NK-92 (cell line): ENCODE data around the gene ARL4A.
A peak's percentile ranks its signal among the peaks of the same experiment; 100 is the strongest.
"Not testable (repeated sequence)": the region's sequence is repeated elsewhere in the genome, so short reads cannot be mapped to it uniquely, and the experiment has no call there.

Experiments used
- DNase-seq: peaks from one replicate; lab custom pipeline; 2025; ENCODE audit not compliant: unreplicated experiment; lab: John Stamatoyannopoulos, UW

ARL4A gene

GRCh38 chr7:12661581-12661980, 25.9 kb upstream of the ARL4A start:
- no peak for DNase-seq

DNA sequence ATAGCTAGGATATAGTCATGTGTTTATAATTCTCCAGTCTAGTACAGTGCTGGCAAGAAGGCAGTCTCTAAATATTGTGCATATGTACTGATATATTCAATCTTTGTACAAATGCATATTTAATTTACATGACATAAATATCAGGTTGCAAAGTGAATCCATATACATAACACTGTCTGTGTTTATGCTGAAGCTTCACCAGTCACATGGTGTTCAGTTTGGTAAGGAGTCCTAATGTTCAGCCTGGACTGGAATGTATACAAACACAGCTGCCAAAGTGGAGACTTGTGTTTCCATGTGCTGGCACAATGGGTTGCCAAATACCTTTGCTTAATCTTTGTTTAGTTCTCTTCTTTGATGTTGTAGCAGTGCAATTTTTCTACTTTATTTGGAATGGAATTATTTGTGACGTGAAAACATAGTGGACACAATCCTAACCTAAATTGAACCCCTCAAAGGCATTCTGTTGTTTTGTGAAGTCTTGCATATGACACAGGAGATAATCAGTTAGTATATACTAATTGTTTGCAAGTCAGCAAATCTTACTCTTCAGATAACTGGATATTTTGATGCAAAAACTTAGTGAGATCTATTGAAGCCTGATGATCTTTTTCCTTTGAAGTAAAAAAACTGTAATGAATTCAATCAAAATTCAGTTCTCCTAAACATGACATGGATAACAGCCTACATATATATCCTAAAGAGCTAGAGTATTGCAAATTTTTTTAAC, 17.3 kb upstream of the ARL4A start:
- no peak for DNase-seq

DNA sequence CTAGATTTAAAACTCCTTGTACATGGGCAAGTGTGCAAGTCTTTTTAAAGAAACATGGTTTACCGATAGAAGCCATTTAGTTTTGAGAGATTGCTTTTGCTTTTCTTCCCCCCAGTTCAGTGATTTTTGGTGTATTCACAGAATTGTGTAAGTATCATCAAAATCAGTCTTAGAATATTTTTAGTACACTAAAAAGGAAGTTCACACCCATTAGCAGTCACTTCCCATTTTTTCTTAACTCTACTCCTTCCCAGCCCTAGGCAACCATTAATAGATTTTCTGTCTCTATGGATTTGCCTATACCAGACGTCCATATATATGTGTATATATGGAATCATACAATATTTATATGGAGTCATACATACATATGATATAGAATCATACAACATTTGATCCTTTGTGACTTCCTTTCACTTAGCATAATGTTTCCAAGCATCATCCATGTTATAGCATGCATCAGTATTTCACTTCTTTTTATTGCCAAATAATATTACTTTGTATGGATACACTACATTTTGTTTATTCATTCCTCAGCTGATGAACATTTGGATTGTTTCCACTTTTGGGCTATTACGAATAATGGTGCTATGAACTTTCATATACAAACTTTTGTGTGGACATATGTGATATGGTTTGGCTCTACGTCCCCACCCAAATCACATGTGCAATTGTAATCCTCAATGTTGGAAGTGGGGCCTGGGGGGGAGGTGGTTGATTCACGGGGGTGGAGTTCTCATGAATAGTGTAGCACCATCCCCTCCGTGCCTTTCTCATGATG, 16.5 kb upstream of the ARL4A start:
- DNase-seq: no peak

DNA sequence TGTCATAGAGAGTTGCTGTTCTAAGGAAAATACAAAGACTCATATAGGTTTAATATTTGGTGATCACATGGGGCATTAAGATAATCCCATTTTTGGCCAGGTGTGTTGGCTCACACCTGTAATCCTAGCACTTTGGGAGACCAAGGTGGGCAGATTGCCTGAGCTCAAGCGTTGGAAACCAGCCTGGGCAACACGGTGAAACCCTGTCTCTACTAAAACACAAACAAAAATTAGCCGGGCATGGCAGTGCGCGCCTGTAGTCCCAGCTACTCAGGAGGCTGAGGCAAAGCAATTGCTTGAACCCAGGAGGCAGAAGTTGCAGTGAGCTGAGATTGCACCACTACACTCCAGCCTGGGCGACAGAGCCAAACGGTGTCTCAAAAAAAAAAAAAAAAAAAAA, 14.0 kb upstream of the ARL4A start:
- not testable (repeated sequence) for DNase-seq

DNA sequence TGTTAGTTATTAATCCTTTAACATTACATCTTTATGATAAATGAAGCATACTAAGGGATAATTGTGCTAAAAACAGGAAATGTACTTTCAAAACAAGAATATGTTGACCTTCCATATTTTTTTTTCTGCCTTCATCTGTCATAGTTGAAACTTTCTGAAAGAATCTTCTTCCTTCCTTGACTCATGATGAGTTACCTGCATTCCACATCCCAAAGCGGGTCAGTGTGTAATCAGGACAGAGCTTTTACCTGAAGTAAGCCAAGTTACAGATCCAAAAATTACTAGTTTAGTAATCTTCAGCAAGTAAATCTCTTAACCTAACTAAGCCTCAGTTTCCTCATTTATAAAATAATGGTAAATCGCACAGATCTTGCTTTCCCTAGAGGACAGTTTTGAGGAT, 13.4 kb upstream of the ARL4A start:
- DNase-seq: no peak

GRCh38 chr7:12674861-12675260, 12.6 kb upstream of the ARL4A start:
- no peak for DNase-seq

DNA sequence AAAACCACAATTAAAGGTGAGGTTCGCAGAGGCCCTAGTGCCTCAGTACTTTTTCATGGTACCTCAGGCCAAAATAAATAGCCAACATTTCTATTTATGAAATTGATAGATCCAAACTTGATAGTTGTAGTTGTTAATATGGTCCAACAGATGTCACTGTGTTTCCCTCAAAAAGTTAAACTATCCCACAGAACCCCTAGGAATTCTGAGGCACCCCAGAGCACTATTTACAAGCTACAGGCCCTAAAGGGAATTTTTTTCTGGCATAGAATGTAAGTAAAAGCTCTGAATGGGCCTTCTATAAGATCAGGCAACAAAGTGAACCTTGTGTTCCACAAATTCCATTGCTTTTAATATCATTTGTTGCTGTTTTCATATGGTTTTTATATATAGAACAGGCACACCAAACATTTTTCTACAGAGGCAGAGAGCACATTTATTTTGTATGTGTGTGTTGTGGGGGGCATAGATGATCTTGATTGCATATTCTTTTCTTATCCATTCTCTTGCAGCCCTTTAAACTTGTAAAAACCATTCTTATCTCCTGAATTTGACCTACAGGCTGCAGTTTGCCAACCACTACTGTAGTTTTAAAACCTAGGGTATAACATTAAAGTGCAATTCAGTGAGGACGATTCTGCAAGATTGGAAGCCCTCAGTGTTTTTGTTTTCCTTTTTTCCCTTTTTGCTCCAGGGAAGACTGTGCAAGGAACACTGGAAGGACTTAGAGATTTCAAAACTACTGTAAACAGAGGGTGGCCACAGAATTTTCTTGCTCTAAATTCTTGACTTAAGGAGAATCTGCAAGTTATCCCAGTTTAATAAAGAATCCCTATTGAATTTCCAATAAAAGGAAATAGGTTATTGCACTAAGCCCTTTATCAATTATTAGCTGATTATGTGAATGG, 3.5 kb upstream of the ARL4A start:
- DNase-seq: no peak

DNA sequence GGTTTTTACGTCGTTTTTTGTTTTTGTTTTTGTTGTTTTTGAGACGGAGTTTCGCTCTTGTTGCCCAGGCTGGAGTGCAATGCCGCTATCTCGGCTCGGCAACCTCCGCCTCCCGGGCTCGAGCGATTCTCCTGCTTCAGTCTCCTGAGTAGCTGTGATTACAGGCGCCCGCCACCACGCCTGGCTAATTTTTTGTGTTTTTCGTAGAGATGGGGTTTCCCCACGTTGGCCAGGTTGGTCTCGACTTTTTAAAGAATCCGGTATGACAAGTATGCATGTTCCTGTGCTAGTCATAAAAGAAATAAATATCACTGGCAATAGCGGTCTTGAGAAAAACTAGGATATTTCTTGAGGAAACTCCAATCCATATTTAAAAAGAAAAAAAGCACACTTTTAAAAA, 2.7 kb upstream of the ARL4A start:
- DNase-seq: no peak

DNA sequence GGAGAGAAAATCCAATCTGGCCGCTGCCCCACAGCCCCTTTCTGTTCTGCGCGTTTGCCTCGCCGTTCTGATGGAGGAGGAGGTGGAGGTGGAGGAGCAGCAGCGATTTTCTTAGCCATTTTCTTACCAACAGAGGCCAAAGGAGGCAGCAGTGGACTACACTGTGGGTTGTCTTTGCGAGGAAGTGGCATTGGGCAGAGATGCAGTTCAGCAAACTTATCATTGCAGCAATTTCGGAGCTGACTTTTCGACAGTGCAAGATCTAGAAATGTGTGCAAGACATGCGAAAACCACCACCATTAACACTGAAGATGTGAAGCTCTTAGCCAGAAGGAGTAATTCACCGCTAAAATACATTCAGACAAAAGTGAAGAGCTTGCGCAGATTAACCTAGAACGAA, 1.9 kb upstream of the ARL4A start:
- DNase-seq: no peak

DNA sequence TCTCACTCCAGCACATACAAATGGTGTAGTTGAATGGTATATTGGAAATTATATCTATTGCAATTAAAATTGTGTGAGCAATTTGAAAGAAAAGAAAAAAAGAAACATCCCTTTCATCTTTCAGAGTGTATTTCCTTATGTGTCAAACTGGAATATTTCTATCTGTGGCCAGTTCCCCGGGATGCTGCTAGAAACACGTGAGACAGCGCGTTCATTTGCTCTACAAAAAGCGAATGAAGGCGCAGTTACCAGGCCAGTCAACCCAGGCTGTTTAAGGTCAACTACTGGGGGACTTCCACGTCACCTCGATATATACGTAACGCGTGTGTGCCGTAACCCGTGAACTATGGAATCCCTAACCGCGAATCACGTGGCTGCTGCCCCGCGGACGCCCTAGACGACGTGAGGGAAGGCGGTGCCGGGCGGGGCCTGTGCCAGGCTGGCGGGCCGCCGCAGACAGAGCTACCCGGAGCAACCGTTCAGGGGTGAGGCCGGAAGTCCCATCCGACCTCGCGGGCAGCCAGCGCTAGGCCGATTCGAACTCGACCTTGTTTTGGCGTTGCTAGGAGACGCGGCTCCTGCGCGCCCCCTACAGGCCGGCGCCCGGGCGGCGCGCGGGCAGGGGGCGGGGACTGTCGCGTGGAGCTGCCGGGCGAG, 1.1 kb upstream of the ARL4A start:
- DNase-seq: peak; percentile 50

- DNase-seq: no peak
Measured at GRCh38 chr7:12687718-12688171, 312 bp downstream of the ARL4A start.

GRCh38 chr7:12688485-12689170, 1.2 kb downstream of the ARL4A start:
- not testable (repeated sequence) for DNase-seq

DNA sequence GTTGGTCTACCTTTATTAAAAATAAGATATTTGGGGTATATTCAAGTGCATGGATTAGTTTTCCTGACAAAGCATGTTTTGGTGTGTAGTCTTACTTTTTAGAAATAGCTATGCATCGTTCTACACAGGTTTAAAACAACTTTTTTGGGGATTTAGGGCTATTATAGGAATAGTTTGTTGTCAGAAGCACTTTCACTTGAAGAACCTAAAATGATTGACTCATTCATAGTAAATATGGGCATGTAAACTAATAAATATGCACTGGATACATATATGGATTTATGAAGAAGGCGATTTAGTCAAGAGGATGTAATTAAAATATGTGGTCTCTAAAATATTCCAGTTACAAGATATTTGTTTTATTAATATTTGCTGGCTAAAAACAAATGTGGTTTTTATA, 2.0 kb downstream of the ARL4A start:
- DNase-seq: no peak

- no peak for DNase-seq
Measured at GRCh38 chr7:12690041-12690878, 2.8 kb downstream of the ARL4A start.

DNA sequence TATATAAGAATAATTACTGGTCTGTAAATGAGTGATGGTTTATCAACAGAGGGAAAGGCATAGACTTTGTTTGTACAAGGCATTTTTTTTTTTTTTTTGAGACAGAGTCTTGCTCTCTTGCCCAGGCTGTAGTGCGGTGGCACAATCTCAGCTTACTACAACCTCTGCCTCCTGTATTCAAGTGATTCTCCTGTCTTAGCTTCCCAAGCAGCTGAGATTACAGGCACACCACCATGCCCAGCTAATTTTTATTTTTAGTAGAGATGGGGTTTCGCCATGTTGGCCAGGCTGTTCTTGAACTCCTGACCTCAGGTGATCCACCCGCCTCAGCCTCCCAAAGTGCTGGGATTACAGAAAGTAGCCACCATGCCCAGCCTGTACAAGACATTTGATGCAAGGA, 4.0 kb downstream of the ARL4A start:
- not testable (repeated sequence) for DNase-seq

DNA sequence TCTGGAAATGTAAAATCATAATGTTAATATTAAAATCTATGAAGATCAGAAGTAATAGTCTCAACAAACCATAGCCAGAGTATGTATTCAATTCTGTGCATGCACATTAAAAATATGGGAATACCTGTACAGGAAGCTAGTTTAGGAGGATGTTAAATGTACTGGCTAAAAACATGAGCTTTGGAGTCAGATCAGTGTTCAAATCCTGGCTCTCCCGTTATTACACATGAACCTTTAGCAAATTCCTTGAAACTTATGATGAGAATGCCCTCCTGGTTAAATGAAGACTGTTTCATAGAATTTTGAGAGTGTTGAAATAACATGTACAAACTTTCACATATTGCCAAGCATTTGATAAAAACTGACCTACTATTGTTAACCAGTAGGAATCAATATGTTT, 4.6 kb downstream of the ARL4A start:
- no peak for DNase-seq

GRCh38 chr7:12692479-12693259, 5.2 kb downstream of the ARL4A start:
- DNase-seq: no peak

DNA sequence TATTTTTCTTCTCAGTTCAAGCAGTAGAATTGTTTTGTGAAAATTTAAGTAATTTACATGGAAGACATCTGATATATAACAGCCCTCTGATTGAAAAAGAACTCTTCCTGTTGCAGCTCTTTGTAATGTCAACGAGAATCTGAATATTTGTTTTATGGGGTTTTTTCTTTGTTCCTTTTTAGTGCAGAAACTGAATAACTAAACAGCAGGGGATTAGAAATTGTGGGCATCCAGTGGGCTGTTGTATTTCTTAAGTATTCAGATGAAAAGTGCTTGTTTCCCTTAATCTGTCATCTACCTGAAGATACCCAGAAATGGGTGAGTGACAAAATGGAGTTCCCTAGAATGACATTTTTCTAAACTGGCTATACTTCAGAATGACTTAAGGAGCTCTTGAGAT, 7.4 kb downstream of the ARL4A start:
- DNase-seq: no peak

GRCh38 chr7:12695965-12696364, 8.5 kb downstream of the ARL4A start:
- no peak for DNase-seq
